H1 (cell line): ENCODE results near the gene CCDC171. TPM values are rescaled to one million over a fixed set of nuclear protein-coding genes. Genes with fewer than 3 reads are reported as not detected.

Source experiments
- CTCF ChIA-PET: fragments of 300-600 bp; sonication (Branson Sonifier 250); formaldehyde crosslinking; loops from one replicate; lab custom pipeline; 2021; ENCODE audit not compliant: partially characterized antibody; lab: Charles Lee
- POLR2A ChIA-PET: fragments of 300-600 bp; sonication (Branson Sonifier 250); formaldehyde crosslinking; loops from one replicate; lab custom pipeline; 2021; ENCODE audit warnings: inconsistent platforms; ENCODE audit not compliant: partially characterized antibody; lab: Charles Lee
- DNase-seq, 2 experiments: peaks; one replicate each; pipeline versions ENCODE4 v3.0.0 to v3.0.0-alpha.2; 2010 to 2022; ENCODE audit warnings: low spot score in 2 of 2, low read depth in 1 of 2, mixed read lengths in 1 of 2
- FAIRE-seq: peaks from 2 replicates; lab custom pipeline; 2011; peaks lifted over from hg19 to GRCh38; lab: Jason Lieb, UNC
- H2AFZ ChIP-seq: 2 replicates; pipeline ENCODE4 v1.8.1; 2012; ENCODE audit warnings: low read length, inconsistent platforms
- H2AK5ac ChIP-seq: 2 replicates; pipeline ENCODE4 v1.6.1; 2013; ENCODE audit warnings: low read depth, low read length
- H2BK120ac ChIP-seq: replicated peaks from 2 replicates; pipeline ENCODE3; 2013; ENCODE audit warnings: low read depth, low read length, inconsistent platforms
- H2BK12ac ChIP-seq: 2 replicates; pipeline ENCODE4 v1.6.1; 2013; ENCODE audit warnings: low read depth, low read length
- H2BK15ac ChIP-seq: 2 replicates; pipeline ENCODE4 v1.6.1; 2013; ENCODE audit warnings: low read length
- H2BK20ac ChIP-seq: 2 replicates; pipeline ENCODE4 v1.6.1; 2013; ENCODE audit warnings: low read length
- H2BK5ac ChIP-seq: 2 replicates; pipeline ENCODE4 v1.6.1; 2013; ENCODE audit warnings: low read depth, low read length
- H3K14ac ChIP-seq: 2 replicates; pipeline ENCODE4 v1.6.1; 2013; ENCODE audit warnings: inconsistent platforms; ENCODE audit not compliant: insufficient read length
- H3K18ac ChIP-seq: 2 replicates; pipeline ENCODE4 v1.6.1; 2013; ENCODE audit warnings: low read length; ENCODE audit errors: extremely low read depth
- H3K23ac ChIP-seq: 2 replicates; pipeline ENCODE4 v1.6.1; 2013; ENCODE audit warnings: inconsistent platforms; ENCODE audit not compliant: insufficient read length
- H3K23me2 ChIP-seq: 2 replicates; pipeline ENCODE4 v1.6.1; 2013; ENCODE audit warnings: low read depth, low read length
- H3K27ac ChIP-seq: 2 replicates; pipeline ENCODE4 v1.6.1; 2011; ENCODE audit warnings: low read depth, low read length, inconsistent platforms
- H3K27me3 ChIP-seq, 4 experiments: replicated peaks in 1 of 4; 1 replicate in 1 of 4; 2 replicates in 3 of 4; pipeline versions ENCODE4 v1.6.1 to v1.8.1; 2011 to 2013; ENCODE audit warnings: low read length in 3 of 4, mild to moderate bottlenecking in 3 of 4, inconsistent platforms in 2 of 4, mixed read lengths in 2 of 4, moderate library complexity in 1 of 4; ENCODE audit not compliant: control insufficient read depth in 3 of 4, insufficient read depth in 3 of 4; ENCODE audit errors: extremely low read depth in 1 of 4
- H3K36me3 ChIP-seq, 4 experiments: 2 replicates each; pipeline versions ENCODE4 v1.6.1 to v1.8.1; 2011 to 2013; ENCODE audit warnings: mild to moderate bottlenecking in 4 of 4, low read length in 3 of 4, moderate library complexity in 2 of 4, control low read depth in 1 of 4, inconsistent platforms in 1 of 4; ENCODE audit not compliant: insufficient read depth in 4 of 4, control insufficient read depth in 2 of 4
- H3K4ac ChIP-seq: replicated peaks from 2 replicates; pipeline ENCODE3; 2013; ENCODE audit warnings: low read length, low read depth, mixed read lengths, inconsistent platforms; ENCODE audit not compliant: insufficient read length
- H3K4me1 ChIP-seq, 4 experiments: replicated peaks in 1 of 4; 1 replicate in 1 of 4; 2 replicates in 3 of 4; pipeline versions ENCODE4 v1.6.1 to v1.8.1; 2011 to 2013; ENCODE audit warnings: low read length in 3 of 4, inconsistent platforms in 2 of 4, mixed read lengths in 1 of 4; ENCODE audit not compliant: insufficient read depth in 4 of 4, control insufficient read depth in 3 of 4
- H3K4me2 ChIP-seq, 2 experiments: 2 replicates each; pipeline versions ENCODE4 v1.6.1 to v1.8.1; 2011 to 2013; ENCODE audit warnings: low read depth in 2 of 2, low read length in 2 of 2, control low read depth in 1 of 2, inconsistent platforms in 1 of 2, mild to moderate bottlenecking in 1 of 2; ENCODE audit not compliant: insufficient read depth in 1 of 2
- H3K4me3 ChIP-seq, 4 experiments: fragments of 200-600, 300-600 bp in 1 of 4; sonication (generic), shearing (Covaris generic), sonication (Bioruptor Twin) in 1 of 4; 2 replicates each; pipeline versions ENCODE4 v1.5.1 to v1.8.1; 2011 to 2016; ENCODE audit warnings: low read length in 4 of 4, low read depth in 3 of 4, control low read depth in 2 of 4, inconsistent platforms in 2 of 4, mild to moderate bottlenecking in 2 of 4, mixed read lengths in 1 of 4, moderate library complexity in 1 of 4; ENCODE audit not compliant: insufficient read depth in 2 of 4; ENCODE audit errors: extremely low read depth in 1 of 4
- H3K56ac ChIP-seq: replicated peaks from 2 replicates; pipeline ENCODE3; 2013; ENCODE audit warnings: low read depth, mild to moderate bottlenecking, mixed read lengths, low read length, inconsistent platforms; ENCODE audit not compliant: insufficient read length
- H3K79me1 ChIP-seq: 2 replicates; pipeline ENCODE4 v1.6.1; 2013; ENCODE audit warnings: low read depth, low read length, control low read depth
- H3K79me2 ChIP-seq, 2 experiments: 2 replicates each; pipeline versions ENCODE4 v1.6.1 to v1.8.1; 2012 to 2013; ENCODE audit warnings: low read length in 2 of 2, mild to moderate bottlenecking in 2 of 2, inconsistent platforms in 1 of 2; ENCODE audit not compliant: insufficient read depth in 2 of 2, control insufficient read depth in 1 of 2
- H3K9ac ChIP-seq, 4 experiments: replicated peaks in 1 of 4; 1 replicate in 1 of 4; 2 replicates in 3 of 4; pipeline versions ENCODE4 v1.6.1 to v1.8.1; 2011 to 2013; ENCODE audit warnings: low read depth in 3 of 4, low read length in 3 of 4, control low read depth in 2 of 4, mild to moderate bottlenecking in 2 of 4, moderate library complexity in 2 of 4, inconsistent platforms in 1 of 4; ENCODE audit errors: extremely low read depth in 1 of 4
- H3K9me3 ChIP-seq, 2 experiments: 2 replicates each; pipeline versions ENCODE4 v1.6.1 to v1.8.1; 2012 to 2013; ENCODE audit warnings: mild to moderate bottlenecking in 2 of 2, moderate library complexity in 2 of 2, control low read depth in 1 of 2, inconsistent platforms in 1 of 2, low read depth in 1 of 2, low read length in 1 of 2, mixed read lengths in 1 of 2; ENCODE audit not compliant: insufficient read depth in 2 of 2
- H4K20me1 ChIP-seq, 2 experiments: replicated peaks in 1 of 2; 2 replicates each; pipeline versions ENCODE3 to v1.8.1; 2011 to 2013; ENCODE audit warnings: inconsistent platforms in 2 of 2, low read length in 2 of 2, mild to moderate bottlenecking in 1 of 2; ENCODE audit not compliant: insufficient read depth in 2 of 2, control insufficient read depth in 1 of 2
- H4K5ac ChIP-seq: 2 replicates; pipeline ENCODE4 v1.6.1; 2013; ENCODE audit warnings: low read length, low read depth, mixed read lengths, inconsistent platforms; ENCODE audit not compliant: insufficient read length
- H4K8ac ChIP-seq: 2 replicates; pipeline ENCODE4 v1.8.0; 2013; ENCODE audit warnings: mild to moderate bottlenecking, moderate library complexity, low read length, inconsistent platforms; ENCODE audit not compliant: insufficient read depth; ENCODE audit errors: extremely low read depth
- H4K91ac ChIP-seq: replicated peaks from 2 replicates; pipeline ENCODE3; 2013; ENCODE audit warnings: low read length, mixed read lengths, inconsistent platforms; ENCODE audit not compliant: insufficient read length
- CBX5 ChIP-seq: fragments of 300-800, 300-1000 bp; sonication (generic); IDR thresholded peaks from 2 replicates; pipeline ENCODE4 v1.7.1; 2016; ENCODE audit warnings: antibody characterized with exemption, low read length, low read depth
- CBX8 ChIP-seq: fragments of 300-800, 300-1000 bp; sonication (generic); IDR thresholded peaks from 2 replicates; pipeline ENCODE4 v1.7.1; 2016; ENCODE audit warnings: low read depth, low read length, borderline replicate concordance
- CREB1 ChIP-seq: IDR thresholded peaks from 2 replicates; pipeline ENCODE4 v1.6.1; 2012; ENCODE audit warnings: inconsistent platforms
- MAFK ChIP-seq: IDR thresholded peaks from 2 replicates; pipeline ENCODE4 v1.6.1; 2012; ENCODE audit warnings: low read depth, mild to moderate bottlenecking, improper control_type of control experiment, low read length
- NRF1 ChIP-seq: IDR thresholded peaks from 2 replicates; pipeline ENCODE4 v1.6.1; 2011; ENCODE audit warnings: mild to moderate bottlenecking, low read depth, low read length, improper control_type of control experiment
- POLR2AphosphoS5 ChIP-seq: IDR thresholded peaks from 2 replicates; pipeline ENCODE4 v1.6.1; 2011; ENCODE audit warnings: low read depth, low read length
- POU5F1 ChIP-seq: IDR thresholded peaks from 2 replicates; pipeline ENCODE4 v1.6.1; 2011; ENCODE audit warnings: low read depth, mild to moderate bottlenecking, low read length, moderate library complexity
- RFX5 ChIP-seq: IDR thresholded peaks from 2 replicates; pipeline ENCODE4 v1.6.1; 2011; ENCODE audit warnings: low read depth, low read length, improper control_type of control experiment, borderline replicate concordance
- RXRA ChIP-seq: IDR thresholded peaks from 2 replicates; pipeline ENCODE4 v1.6.1; 2011; ENCODE audit warnings: low read depth, mild to moderate bottlenecking, low read length, moderate library complexity; ENCODE audit not compliant: insufficient read depth
- TAF7 ChIP-seq: optimal IDR thresholded peaks from 2 replicates; pipeline ENCODE3; 2011; ENCODE audit warnings: low read depth, mild to moderate bottlenecking, inconsistent platforms, low read length, moderate library complexity, borderline replicate concordance
- TBP ChIP-seq: IDR thresholded peaks from 2 replicates; pipeline ENCODE4 v1.6.1; 2011; ENCODE audit warnings: low read depth, low read length, improper control_type of control experiment
- YY1 ChIP-seq: IDR thresholded peaks from 2 replicates; pipeline ENCODE4 v1.6.1; 2011; ENCODE audit warnings: low read depth, mild to moderate bottlenecking, low read length
- WGBS, 2 experiments: shearing (Covaris generic) in 1 of 2; methylation state at CpG; one replicate each; pipeline versions ENCODE4 v1.1.6 to v1.1.7; 2013 to 2015; ENCODE audit warnings: low lambda C conversion rate in 2 of 2, mixed read lengths in 2 of 2, inconsistent platforms in 1 of 2, low coverage in 1 of 2, missing lambda C conversion rate in 1 of 2; ENCODE audit not compliant: insufficient replicate concordance in 2 of 2, insufficient coverage in 1 of 2, insufficient read length in 1 of 2; ENCODE audit errors: extremely low coverage in 1 of 2, missing lambda C conversion rate in 1 of 2; 5-methylcytosine and 5-hydroxymethylcytosine counted together
- polyA plus RNA-seq, 7 experiments: library from polyadenylated mRNA; depleted of rRNA in 3 of 7; stranded (reverse) in 5 of 7; unstranded in 2 of 7; fragments of >200 nt in 5 of 7; fragments of 200-250 nt in 2 of 7; gene quantifications; 1 replicate in 5 of 7; 2 replicates in 1 of 7; 4 replicates in 1 of 7; pipeline versions ENCODE4 v1.2.1 to v1.2.3, GENCODE V29; 2011 to 2013; ENCODE audit warnings: missing spikeins in 2 of 7, mixed read lengths in 2 of 7
- total RNA-seq: library from RNA; stranded (reverse); fragmentation: NEBNext Ultra II Directional; extraction: Animal tissue kit (Norgen Biotek cat#: 25700); gene quantifications from 2 replicates; pipeline ENCODE4 v1.2.1, GENCODE V29; 2021
- TF ChIP-seq, protein P1 (sequence below): IDR thresholded peaks from 2 replicates; pipeline ENCODE4 v1.6.1; 2012; ENCODE audit warnings: inconsistent platforms
- TF ChIP-seq, protein P2 (sequence below): IDR thresholded peaks from 2 replicates; pipeline ENCODE4 v1.6.1; 2011; ENCODE audit warnings: low read length, improper control_type of control experiment

The CCDC171 gene
- total and polyA plus RNA-seq, 2 of the 8 experiments (the other 6 are each of a cell fraction or from before 2014, with no cell fraction given), result 0.83 to 2.3 TPM

- Histone ChIP-seq H3K4me2 (no peak overlapping the region), H3K23me2 (no peaks in the 10 kb centered on the region), H3K4me1 (peaks cover 0 to 3% (median 2%) of the 10 kb centered on the region in 4 experiments; a peak in 3 of 7 replicates), H4K20me1 (no peaks in the 10 kb centered on the region), H3K4ac (no peak overlapping the region), H3K79me2 (no peaks in the 10 kb centered on the region), H3K18ac (no peak overlapping the region), H2BK15ac (no peak overlapping the region), H3K27ac (no peak overlapping the region), H3K27me3 (no peaks in the 10 kb centered on the region), H3K79me1 (no peaks in the 10 kb centered on the region), H3K14ac (no peak overlapping the region), H4K91ac (no peak overlapping the region), H3K36me3 (no peaks in the 10 kb centered on the region), H2BK12ac (no peak overlapping the region), H2BK5ac (no peak overlapping the region), H2AK5ac (no peak overlapping the region), H2BK20ac (no peak overlapping the region), H3K56ac (no peak overlapping the region), H3K23ac (no peak overlapping the region), H3K9ac (no peak overlapping the region), H2AFZ (no peak overlapping the region), H3K4me3 (no peak overlapping the region), H4K8ac (no peak overlapping the region), H2BK120ac (no peak overlapping the region), H4K5ac (no peak overlapping the region), H3K9me3 (no peaks in the 10 kb centered on the region; a peak in 1 of 4 replicates)
- FAIRE-seq (no peak), DNase-seq (no peak)
- ChIA-PET CTCF (no interaction called here), POLR2A (no interaction called here)
- 76% methylated on average over 1 of the region's 1 CpG; no CpG with 5 or more reads in 1 of the 2 experiments for WGBS, 2 experiments
- no peak for TF ChIP-seq POU5F1
- TF ChIP-seq RXRA, result no peak
- no peak for TF ChIP-seq POLR2AphosphoS5
- no peak for TF ChIP-seq TBP
- TF ChIP-seq CBX8, result no peak
- no peak for TF ChIP-seq NRF1
- TF ChIP-seq CREB1, result no peak
- TF ChIP-seq, protein P1, sequence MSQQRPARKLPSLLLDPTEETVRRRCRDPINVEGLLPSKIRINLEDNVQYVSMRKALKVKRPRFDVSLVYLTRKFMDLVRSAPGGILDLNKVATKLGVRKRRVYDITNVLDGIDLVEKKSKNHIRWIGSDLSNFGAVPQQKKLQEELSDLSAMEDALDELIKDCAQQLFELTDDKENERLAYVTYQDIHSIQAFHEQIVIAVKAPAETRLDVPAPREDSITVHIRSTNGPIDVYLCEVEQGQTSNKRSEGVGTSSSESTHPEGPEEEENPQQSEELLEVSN, result no peak
- TF ChIP-seq, protein P2, sequence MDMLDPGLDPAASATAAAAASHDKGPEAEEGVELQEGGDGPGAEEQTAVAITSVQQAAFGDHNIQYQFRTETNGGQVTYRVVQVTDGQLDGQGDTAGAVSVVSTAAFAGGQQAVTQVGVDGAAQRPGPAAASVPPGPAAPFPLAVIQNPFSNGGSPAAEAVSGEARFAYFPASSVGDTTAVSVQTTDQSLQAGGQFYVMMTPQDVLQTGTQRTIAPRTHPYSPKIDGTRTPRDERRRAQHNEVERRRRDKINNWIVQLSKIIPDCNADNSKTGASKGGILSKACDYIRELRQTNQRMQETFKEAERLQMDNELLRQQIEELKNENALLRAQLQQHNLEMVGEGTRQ, result no peak
- TF ChIP-seq MAFK, result no peak
- no peak for TF ChIP-seq RFX5
- TF ChIP-seq TAF7, result no peak
- no peak for TF ChIP-seq YY1
- no peak for TF ChIP-seq CBX5
Observed at GRCh38 chr9:15724612-15725011, 171.8 kb downstream of the CCDC171 start.
